IMR-90 (cell line): ENCODE results near the gene SPATA33. TPM values are rescaled to one million over a fixed set of nuclear protein-coding genes. Genes with fewer than 3 reads are reported as not detected.
"Not testable (repeated sequence)": the region's sequence is repeated elsewhere in the genome, so short reads cannot be mapped to it uniquely, and the experiment has no call there.

ENCODE experiments used
- ATAC-seq: fragments of 200-7000 bp; cut with Tn5 transposase; 2 replicates; pipeline ENCODE4 v1.9.1; 2020; ENCODE audit warnings: low read depth, mild to moderate bottlenecking, moderate library complexity
- BruUV-seq: library from RNA; stranded (reverse); fragments of 400-500 nt; replicated peaks from 2 replicates; lab custom pipeline; 2021; lab: Mats Ljungman, UMichigan
- CTCF ChIA-PET: fragments of 300-600 bp; formaldehyde crosslinking; extraction: SDS; loops from one replicate; lab custom pipeline; 2021; ENCODE audit warnings: antibody characterized with exemption; lab: Yijun Ruan, JAX
- POLR2A ChIA-PET: fragments of 300-600 bp; sonication (Branson Sonifier 250); formaldehyde crosslinking; loops from one replicate; lab custom pipeline; 2022; ENCODE audit warnings: antibody characterized with exemption; ENCODE audit not compliant: unreplicated experiment; lab: Charles Lee
- DNase-seq: peaks from one replicate; pipeline ENCODE4 v3.0.0; 2013
- H2AFZ ChIP-seq: replicated peaks from 2 replicates; pipeline ENCODE3; 2013; ENCODE audit warnings: low read length, mild to moderate bottlenecking; ENCODE audit not compliant: poor library complexity
- H2AK5ac ChIP-seq: 2 replicates; pipeline ENCODE4 v1.6.1; 2013; ENCODE audit warnings: low read depth, low read length, inconsistent platforms
- H2AK9ac ChIP-seq: replicated peaks from 2 replicates; pipeline ENCODE3; 2013; ENCODE audit warnings: mild to moderate bottlenecking, low read depth, low read length, moderate library complexity; ENCODE audit not compliant: poor library complexity
- H2BK120ac ChIP-seq: 2 replicates; pipeline ENCODE4 v1.6.1; 2013; ENCODE audit warnings: low read depth, low read length, inconsistent platforms
- H2BK15ac ChIP-seq: 3 replicates; pipeline ENCODE4 v1.6.1; 2013; ENCODE audit warnings: low read depth, low read length, inconsistent platforms
- H2BK20ac ChIP-seq: 2 replicates; pipeline ENCODE4 v1.6.1; 2013; ENCODE audit warnings: low read depth, mild to moderate bottlenecking, inconsistent platforms, low read length, moderate library complexity
- H2BK5ac ChIP-seq: 2 replicates; pipeline ENCODE4 v1.6.1; 2013; ENCODE audit warnings: mild to moderate bottlenecking, low read depth, low read length, inconsistent platforms; ENCODE audit not compliant: poor library complexity, severe bottlenecking
- H3K14ac ChIP-seq: replicated peaks from 2 replicates; pipeline ENCODE4 v1.6.1; 2013; ENCODE audit warnings: low read depth, low read length, inconsistent platforms
- H3K18ac ChIP-seq: 2 replicates; pipeline ENCODE4 v1.6.1; 2013; ENCODE audit warnings: low read depth, low read length, control low read depth
- H3K23ac ChIP-seq: 2 replicates; pipeline ENCODE4 v1.6.1; 2013; ENCODE audit warnings: low read depth, low read length, inconsistent platforms
- H3K27ac ChIP-seq: 2 replicates; pipeline ENCODE4 v1.5.1; 2013; ENCODE audit warnings: mild to moderate bottlenecking, control low read depth, low read length; ENCODE audit not compliant: insufficient read depth
- H3K27me3 ChIP-seq: 2 replicates; pipeline ENCODE4 v1.6.1; 2013; ENCODE audit warnings: low read length; ENCODE audit not compliant: control insufficient read depth, insufficient read depth
- H3K36me3 ChIP-seq: 2 replicates; pipeline ENCODE4 v1.6.1; 2013; ENCODE audit warnings: low read length, mixed read lengths; ENCODE audit not compliant: control insufficient read depth, insufficient read depth
- H3K4ac ChIP-seq: 2 replicates; pipeline ENCODE4 v1.6.1; 2013; ENCODE audit warnings: low read depth, low read length, inconsistent platforms
- H3K4me1 ChIP-seq: 2 replicates; pipeline ENCODE4 v1.6.1; 2013; ENCODE audit warnings: low read length, mixed read lengths; ENCODE audit not compliant: control insufficient read depth, insufficient read depth
- H3K4me2 ChIP-seq: 2 replicates; pipeline ENCODE4 v1.6.1; 2013; ENCODE audit warnings: low read depth, mild to moderate bottlenecking, control low read depth, low read length, moderate library complexity
- H3K4me3 ChIP-seq: 2 replicates; pipeline ENCODE4 v1.5.1; 2013; ENCODE audit warnings: low read depth, mild to moderate bottlenecking, control low read depth, low read length, moderate library complexity; ENCODE audit not compliant: insufficient read depth
- H3K56ac ChIP-seq: 2 replicates; pipeline ENCODE4 v1.6.1; 2013; ENCODE audit warnings: low read length, inconsistent platforms; ENCODE audit not compliant: insufficient read depth; ENCODE audit errors: extremely low read depth
- H3K79me1 ChIP-seq, 2 experiments: 2 replicates each; pipeline ENCODE4 v1.6.1; 2013; ENCODE audit warnings: low read length in 2 of 2, inconsistent platforms in 1 of 2, low read depth in 1 of 2
- H3K9ac ChIP-seq: 2 replicates; pipeline ENCODE4 v1.6.1; 2013; ENCODE audit warnings: low read depth, low read length, control low read depth
- H3K9me1 ChIP-seq: 2 replicates; pipeline ENCODE4 v1.6.1; 2013; ENCODE audit warnings: low read length, inconsistent platforms; ENCODE audit not compliant: insufficient read depth
- H3K9me3 ChIP-seq: 2 replicates; pipeline ENCODE4 v1.6.1; 2013; ENCODE audit warnings: low read length; ENCODE audit not compliant: control insufficient read depth, insufficient read depth
- H4K20me1 ChIP-seq: 2 replicates; pipeline ENCODE4 v1.6.1; 2013; ENCODE audit warnings: low read length, inconsistent platforms; ENCODE audit not compliant: insufficient read depth
- H4K5ac ChIP-seq: 2 replicates; pipeline ENCODE4 v1.6.1; 2013; ENCODE audit warnings: mild to moderate bottlenecking, low read depth, low read length, control low read depth
- H4K8ac ChIP-seq, 2 experiments: 2 replicates each; pipeline ENCODE4 v1.6.1; 2013; ENCODE audit warnings: low read depth in 2 of 2, low read length in 2 of 2, control low read depth in 1 of 2, inconsistent platforms in 1 of 2
- H4K91ac ChIP-seq: 2 replicates; pipeline ENCODE4 v1.6.1; 2013; ENCODE audit warnings: low read depth, low read length, inconsistent platforms; ENCODE audit not compliant: insufficient read depth
- CHD1 ChIP-seq: IDR thresholded peaks from 2 replicates; pipeline ENCODE4 v1.6.1; 2012; ENCODE audit warnings: low read depth, low read length, improper control_type of control experiment
- FOS ChIP-seq: fragments of 150-350 bp; IDR thresholded peaks from 2 replicates; pipeline ENCODE4 v1.6.1; 2016; ENCODE audit warnings: low read depth, low read length
- WGBS, 2 experiments: methylation state at CpG; one replicate each; pipeline versions ENCODE4 v1.1.5 to v1.1.7; 2013; ENCODE audit warnings: missing lambda C conversion rate in 2 of 2; ENCODE audit not compliant: insufficient read length in 1 of 2; ENCODE audit errors: extremely low coverage in 2 of 2; 5-methylcytosine and 5-hydroxymethylcytosine counted together
- dilution Hi-C: fragments of 300-500 bp; cut with HindIII; formaldehyde crosslinking; loops from one replicate; pipeline ENCODE4 v1.14.3; 2018; ENCODE audit warnings: low sequenced_read_pairs; ENCODE audit not compliant: unreplicated experiment
- in situ Hi-C: fragments of 300-500 bp; cut with MboI; formaldehyde crosslinking; loops from 3 replicates; pipeline ENCODE4 v1.14.3; 2019; ENCODE audit warnings: low sequenced_read_pairs, inconsistent platforms, mixed read lengths
- intact Hi-C: fragments of 100-400 bp; cut with micrococcal nuclease; formaldehyde crosslinking; loops from 2 replicates; pipeline ENCODE4 v1.10.0; 2022
- polyA plus RNA-seq, 3 experiments: library from polyadenylated mRNA; depleted of rRNA; stranded (reverse); fragments of >200 nt; gene quantifications; 2 replicates each; pipeline ENCODE4 v1.2.3, GENCODE V29; 2012; ENCODE audit warnings: low replicate concordance in 1 of 3
- total RNA-seq: library from RNA; depleted of rRNA; stranded (reverse); fragments of >200 nt; gene quantifications from 2 replicates; pipeline ENCODE4 v1.2.3, GENCODE V29; 2012

The SPATA33 gene
- total and polyA plus RNA-seq, 2 of the 4 experiments (the other 2 are of a cell fraction): 0.90 to 3.4 TPM

GRCh38 chr16:89670496-89671431 lies 13.1 kb downstream of the SPATA33 start:
- Histone ChIP-seq H3K27me3 (no peaks in the 10 kb centered on the region), H4K8ac (peak overlapping the region in 1 of 2 experiments; percentile 39; a peak in 1 of 4 replicates), H3K18ac (no peak overlapping the region), H3K27ac (no peak overlapping the region), H2AFZ (peak overlapping the region; percentile 66), H3K4me1 (peaks cover 6% of the 10 kb centered on the region), H3K9ac (0 out of 2 replicates have a peak overlapping the region, but pooled peaks have one; percentile 4), H3K4me3 (no peak overlapping the region), H2BK120ac (no peak overlapping the region), H3K9me3 (no peaks in the 10 kb centered on the region), H3K56ac (no peak overlapping the region), H3K14ac (no peak overlapping the region), H2BK5ac (no peak overlapping the region), H2BK20ac (no peak overlapping the region), H3K23ac (no peak overlapping the region), H4K5ac (no peak overlapping the region; the same call in 1 of the 2 replicates), H3K79me1 (peaks cover 0 to 4% of the 10 kb centered on the region in 2 experiments; a peak in 1 of 4 replicates), H4K91ac (no peak overlapping the region), H2AK9ac (peak overlapping the region; percentile 16), H3K4me2 (no peak overlapping the region), H2BK15ac (no peak overlapping the region), H3K9me1 (peaks cover 4% of the 10 kb centered on the region; the same call in 1 of the 2 replicates), H3K36me3 (no peaks in the 10 kb centered on the region), H2AK5ac (peak overlapping the region; percentile 31; the same call in 1 of the 2 replicates), H4K20me1 (no peaks in the 10 kb centered on the region), H3K4ac (peak overlapping the region; percentile 33; the same call in 1 of the 2 replicates)
- ChIA-PET POLR2A (no interaction called here), CTCF (interaction anchor here (0.6 to 1.0 kb wide), 3 partner anchors 11 to 71 kb away, joined by 3 to 4 read pairs (median 3); partner anchors contain the start of gene CDK10)
- ATAC-seq: peak; percentile 80
- TF ChIP-seq CHD1 (no peak), FOS (peak; percentile 52; the same call in 1 of the 2 replicates)
- in situ Hi-C loops: no loop called here
- peak; percentile 57 for DNase-seq
- WGBS, 2 experiments: 67% methylated on average over 1 of the region's 10 CpGs; no CpG with 5 or more reads in 1 of the 2 experiments
- intact Hi-C loops: no loop called here
- dilution Hi-C loops: no loop called here
- no TSS peak for BruUV-seq

DNA sequence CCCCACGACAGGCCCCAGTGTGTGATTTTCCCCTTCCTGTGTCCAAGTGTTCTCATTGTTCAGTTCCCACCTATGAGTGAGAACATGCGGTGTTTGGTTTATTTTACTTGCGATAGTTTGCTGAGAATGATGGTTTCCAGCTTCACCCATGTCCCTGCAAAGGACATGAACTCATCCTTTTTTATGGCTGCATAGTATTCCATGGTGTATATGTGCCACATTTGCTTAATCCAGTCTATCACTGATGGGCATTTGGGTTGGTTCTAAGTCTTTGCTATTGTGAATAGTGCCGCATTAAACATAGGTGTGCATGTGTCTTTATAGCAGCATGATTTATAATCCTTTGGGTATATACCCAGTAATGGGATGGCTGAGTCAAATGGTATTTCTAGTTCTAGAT lies 13.9 kb downstream of the SPATA33 start:
- BruUV-seq, H3K9ac ChIP-seq, H3K79me1 ChIP-seq, H3K9me1 ChIP-seq, H3K27me3 ChIP-seq, H3K27ac ChIP-seq, in situ Hi-C loops, POLR2A ChIA-PET, H4K8ac ChIP-seq, H4K91ac ChIP-seq, H3K56ac ChIP-seq, H3K36me3 ChIP-seq, H2AK9ac ChIP-seq, H3K9me3 ChIP-seq, DNase-seq, H2AFZ ChIP-seq, ATAC-seq, dilution Hi-C loops, H4K5ac ChIP-seq, intact Hi-C loops, H2AK5ac ChIP-seq, H3K4me1 ChIP-seq, H3K4me2 ChIP-seq, H4K20me1 ChIP-seq, H2BK5ac ChIP-seq, H2BK15ac ChIP-seq, H2BK20ac ChIP-seq, H3K14ac ChIP-seq, H3K23ac ChIP-seq, H3K4me3 ChIP-seq, H2BK120ac ChIP-seq, H3K4ac ChIP-seq, H3K18ac ChIP-seq: not testable (repeated sequence)
- CTCF ChIA-PET: interaction anchor here (0.6 to 1.0 kb wide), 2 partner anchors 15 to 72 kb away, joined by 3 read pairs; partner anchors contain the start of gene CDK10
- WGBS, 2 experiments: no CpG with 5 or more reads among the region's 4 CpGs
